HG03064 (cell line): ENCODE measurements around the gene CARHSP1.
"Not testable (repeated sequence)": the region's sequence is repeated elsewhere in the genome, so short reads cannot be mapped to it uniquely, and the experiment has no call there.

Experiments
- ATAC-seq: cut with Tn5 transposase; IDR thresholded peaks from one replicate; pipeline ENCODE4 v1.9.1; 2021; ENCODE audit warnings: low read depth; ENCODE audit not compliant: unreplicated experiment

CARHSP1 gene

DNA sequence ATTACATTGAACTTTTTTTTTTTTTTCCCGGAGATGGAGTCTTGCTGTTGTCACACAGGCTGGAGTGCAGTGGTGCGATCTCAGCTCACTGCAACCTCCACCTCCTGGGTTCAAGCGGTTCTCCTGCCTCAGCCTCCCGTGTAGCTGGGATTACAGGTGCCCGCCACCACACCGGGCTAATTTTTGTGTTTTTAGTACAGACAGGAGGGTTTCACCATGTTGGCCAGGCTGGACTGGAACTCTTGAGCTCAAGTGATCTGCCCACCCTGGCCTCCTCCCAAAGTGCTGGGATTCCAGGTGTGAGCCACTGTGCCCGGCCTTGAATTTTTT is 5.0 kb upstream of the CARHSP1 start:
- not testable (repeated sequence) for ATAC-seq

DNA sequence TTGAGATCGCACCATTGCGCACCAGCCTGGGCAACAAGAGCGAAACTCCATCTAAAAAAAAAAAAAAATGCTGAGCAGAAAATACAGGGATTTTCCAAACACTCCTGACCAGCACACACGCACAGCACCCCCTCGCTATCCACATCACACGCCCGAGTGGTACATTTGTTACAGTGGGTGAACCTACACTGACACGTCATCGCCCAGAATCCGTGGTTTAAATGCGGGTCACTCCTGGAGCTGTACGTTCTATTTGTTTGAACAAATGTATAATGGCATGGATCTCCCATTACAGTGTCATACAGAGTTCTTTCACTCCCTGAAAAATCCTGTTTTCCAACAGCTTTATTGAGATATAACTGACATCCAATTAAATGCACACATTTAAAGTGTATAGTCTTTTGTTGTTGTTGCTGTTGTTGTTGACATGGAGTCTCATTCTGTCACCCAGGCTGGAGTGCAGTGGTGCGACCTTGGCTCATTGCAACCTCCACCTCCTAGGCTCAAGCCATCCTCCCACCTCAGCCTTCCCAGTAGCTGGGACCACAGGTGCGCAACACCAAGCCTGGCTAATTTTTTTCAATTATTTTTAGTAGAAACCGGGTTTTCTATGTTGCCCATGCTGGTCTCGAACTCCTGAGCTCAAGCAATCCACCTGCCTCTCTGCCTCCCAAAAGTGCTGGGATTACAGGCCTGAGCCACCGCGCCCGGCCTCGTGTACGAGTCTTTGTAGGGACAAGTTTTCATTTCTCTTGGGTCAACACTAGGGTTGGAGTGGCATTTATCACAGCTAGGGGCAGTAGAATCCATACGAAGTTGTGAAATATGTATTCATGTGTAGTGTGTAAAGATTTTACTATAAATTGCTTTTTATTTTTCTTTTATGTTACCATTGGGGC is 4.4 kb upstream of the CARHSP1 start:
- ATAC-seq, result no peak

DNA sequence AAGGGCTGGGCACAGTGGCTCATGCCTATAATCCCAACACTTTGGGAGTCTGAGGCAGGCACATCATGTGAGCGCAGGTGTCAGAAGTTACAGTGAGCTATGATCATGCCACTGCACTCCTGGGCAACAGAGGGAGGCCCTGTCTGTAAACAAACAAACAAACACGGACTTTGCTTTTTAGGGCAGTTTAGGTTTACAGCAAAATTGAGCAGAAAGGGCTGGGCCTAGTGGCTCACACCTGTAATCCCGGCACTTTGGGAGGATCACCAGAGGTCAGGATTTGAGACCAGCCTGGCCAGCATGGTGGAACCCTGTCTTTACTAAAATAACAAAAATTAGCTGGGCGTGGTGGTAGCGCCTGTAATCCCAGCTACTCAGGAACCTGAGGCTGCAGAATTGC is 3.3 kb upstream of the CARHSP1 start:
- no peak for ATAC-seq

DNA sequence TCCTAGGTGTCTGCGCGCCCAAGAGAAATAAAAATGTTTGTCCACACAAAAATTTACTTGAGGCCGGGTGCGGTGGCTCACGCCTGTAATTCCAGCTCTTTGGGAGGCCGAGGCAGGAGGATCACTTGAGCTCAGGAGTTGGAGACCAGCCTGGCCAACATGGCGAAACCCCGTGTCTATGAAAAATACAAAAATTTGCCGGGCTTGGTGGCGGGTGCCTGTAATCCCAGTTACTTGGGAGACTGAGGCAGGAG is 1.1 kb upstream of the CARHSP1 start:
- not testable (repeated sequence) for ATAC-seq

DNA sequence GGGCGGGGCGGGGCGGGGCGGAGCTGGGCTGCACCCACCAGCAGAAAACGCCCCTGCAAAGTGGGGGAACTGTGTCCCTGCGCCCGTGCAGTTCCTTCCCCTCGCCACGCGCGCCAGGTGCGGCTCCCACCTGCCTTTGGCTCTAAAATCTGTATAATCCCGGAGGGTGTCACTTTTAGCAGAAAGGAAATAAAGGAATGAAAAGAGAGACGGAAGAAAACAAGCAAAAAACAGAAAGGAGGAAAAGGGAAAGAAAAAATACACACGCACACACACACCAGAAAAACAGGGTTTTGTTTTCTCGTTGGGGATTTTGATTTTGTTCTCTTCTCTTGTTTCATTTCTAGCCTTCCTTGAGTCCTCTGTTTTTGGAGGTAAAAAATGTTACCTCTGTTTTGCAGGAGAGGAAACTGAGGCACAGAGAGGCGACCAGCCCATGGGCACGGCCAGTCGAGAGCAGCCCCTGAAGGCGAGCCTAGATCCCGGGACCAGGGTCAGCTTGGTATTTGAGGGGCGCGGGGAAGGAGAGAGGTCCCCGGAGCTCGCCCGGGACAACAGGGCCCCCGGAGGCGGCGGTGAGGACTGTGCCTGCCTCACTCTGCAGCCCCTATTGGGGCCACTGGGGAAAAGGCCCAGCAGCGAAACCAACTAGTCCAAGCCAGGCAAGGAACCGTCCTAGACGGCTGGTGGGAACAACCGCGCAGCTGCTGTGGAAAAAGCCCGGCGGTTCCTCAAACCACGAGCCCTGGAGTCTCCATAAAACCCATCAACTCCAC is 594 bp upstream of the CARHSP1 start:
- no peak for ATAC-seq

DNA sequence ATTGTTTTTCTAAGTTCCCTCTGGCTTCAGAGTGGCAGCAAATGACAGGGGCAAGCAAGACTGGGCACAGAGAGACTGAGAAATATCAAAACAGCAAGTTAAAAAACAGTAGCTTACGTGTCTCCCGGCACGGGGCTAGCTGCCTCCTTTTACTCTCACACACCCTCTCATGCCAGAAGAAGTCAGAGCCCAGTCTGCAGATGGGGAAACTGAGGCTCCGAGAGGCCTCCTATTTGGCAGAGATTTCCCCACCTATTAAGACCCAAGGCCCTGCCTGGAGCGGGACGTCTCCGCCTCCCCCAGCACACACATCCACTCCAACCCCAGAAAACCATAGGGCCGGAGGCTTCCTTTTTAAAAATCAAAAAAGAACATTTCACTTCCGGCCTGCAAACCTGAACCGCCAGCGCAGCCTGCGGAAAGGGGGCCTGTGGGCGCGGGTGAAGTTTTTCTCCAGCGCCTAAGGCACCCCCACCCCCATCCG is 832 bp downstream of the CARHSP1 start:
- no peak for ATAC-seq

DNA sequence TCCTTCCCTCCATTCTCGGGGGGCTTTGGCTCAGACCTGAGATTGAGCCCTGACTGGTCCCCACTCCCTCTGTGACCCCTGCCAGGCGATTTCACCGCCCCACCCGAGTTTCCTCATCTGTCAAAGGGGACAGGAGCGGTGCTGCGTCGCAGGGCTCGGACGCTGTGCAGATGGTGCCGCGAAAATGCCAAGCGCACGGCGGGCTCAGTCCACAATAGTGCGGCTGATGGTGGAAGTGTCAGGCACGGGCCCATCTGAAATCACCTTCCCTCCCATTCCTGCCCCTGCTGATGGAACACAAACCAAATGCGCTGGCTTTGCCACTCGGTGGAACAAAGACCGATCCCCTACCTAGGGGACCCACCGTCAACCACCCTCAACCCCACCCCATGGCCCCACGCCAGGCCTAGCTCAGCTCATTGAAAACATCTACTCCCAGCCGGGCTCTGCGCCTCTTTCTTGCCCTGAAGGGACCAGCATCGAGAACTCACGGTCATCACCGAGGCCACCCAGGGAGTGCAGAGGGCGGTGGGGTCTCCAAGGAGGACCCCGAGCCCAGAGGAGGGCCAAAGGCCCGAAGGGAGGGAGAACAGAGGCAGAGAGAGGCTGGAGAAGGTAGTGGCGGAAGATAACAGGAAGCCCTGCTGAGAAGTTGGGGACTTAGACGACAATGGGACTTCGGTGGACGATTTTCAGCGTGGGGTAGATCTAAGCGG is 1.4 kb downstream of the CARHSP1 start:
- no peak for ATAC-seq

DNA sequence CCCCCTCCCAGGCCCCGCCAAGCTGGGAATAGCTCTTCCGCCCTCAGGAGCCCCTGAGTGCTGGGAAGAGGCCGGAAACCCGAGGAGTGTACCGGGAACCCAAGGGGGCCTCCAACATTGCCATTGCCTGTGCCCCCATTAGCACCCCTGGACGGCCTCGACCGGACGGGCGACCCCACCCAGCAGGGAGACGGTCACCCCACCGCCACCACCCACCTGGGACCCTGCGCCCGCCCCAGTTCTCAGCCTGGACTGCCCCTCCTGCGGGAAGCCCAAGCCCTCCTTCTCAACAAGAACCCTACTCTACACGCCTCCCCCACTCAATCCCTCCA is 2.0 kb downstream of the CARHSP1 start:
- ATAC-seq, result no peak

DNA sequence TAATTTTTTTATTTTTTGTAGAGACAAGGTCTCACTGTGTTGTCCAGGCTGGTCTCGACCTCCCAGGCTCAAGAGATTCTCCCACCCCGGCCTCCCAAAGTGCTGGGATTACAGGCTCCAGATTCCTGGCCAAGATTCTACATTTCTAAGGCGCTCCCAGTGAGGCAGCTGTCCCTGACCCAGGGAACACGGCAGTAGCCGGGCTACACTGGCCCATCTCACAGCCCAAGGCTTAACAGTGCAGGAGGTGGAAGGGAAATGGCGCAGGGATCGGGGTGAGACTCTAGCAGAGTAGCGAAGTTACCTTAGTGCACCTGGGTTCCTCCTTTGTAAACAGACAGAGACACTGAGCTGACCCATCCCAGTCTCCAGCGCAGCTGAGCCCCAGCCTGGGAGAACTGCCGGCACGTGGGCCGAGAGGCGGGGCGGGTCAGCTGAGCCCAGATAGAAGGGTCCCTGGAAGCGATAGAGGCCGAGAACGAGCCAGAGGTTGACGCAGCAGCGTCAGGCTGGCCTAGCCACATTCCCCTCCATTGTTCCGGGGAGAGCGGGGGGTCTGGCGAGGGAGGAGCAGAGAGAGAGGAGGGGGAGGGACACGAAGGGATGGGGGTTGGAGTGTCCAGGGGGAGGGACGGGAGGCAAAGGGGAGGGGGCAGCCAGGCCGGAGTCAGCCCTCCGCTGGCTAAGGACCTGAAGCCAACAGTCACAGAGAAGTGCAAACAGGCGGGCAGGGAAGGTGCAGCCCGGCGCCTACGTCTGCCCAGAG is 2.5 kb downstream of the CARHSP1 start:
- ATAC-seq, result no peak

DNA sequence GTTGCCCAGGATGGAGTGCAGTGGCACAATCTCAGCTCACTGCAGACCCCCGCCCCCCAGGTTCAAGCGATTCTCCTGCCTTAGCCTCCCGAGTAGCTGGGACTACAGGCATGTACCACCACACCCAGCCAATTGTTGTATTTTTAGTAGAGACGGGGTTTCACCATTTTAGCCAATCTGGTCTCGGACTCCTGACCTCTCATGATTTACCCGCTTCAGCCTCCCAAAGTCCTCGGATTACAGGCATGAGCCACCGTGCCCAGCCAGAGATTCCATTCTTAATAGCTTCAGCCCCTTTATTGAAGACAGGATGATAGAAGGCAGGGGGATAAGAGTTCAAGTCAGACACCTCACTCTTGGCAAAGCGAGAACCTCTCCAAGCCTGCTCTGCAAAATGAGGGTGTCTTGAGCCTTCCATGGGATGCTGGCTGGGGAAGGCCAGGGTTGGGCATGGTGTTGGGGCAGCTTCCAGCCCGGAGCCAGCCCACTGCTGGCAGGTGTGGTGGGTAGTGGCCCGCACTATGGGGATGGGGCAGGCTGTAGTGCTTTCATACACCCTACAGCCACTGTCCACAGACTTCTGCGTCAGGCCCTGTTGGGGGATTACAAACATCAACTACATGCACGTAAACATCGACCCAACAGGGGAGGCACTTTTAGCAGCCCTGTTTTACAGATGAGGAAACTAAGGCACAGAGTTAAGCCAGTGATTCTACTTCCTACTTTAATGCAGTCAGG is 3.5 kb downstream of the CARHSP1 start:
- ATAC-seq, result no peak

DNA sequence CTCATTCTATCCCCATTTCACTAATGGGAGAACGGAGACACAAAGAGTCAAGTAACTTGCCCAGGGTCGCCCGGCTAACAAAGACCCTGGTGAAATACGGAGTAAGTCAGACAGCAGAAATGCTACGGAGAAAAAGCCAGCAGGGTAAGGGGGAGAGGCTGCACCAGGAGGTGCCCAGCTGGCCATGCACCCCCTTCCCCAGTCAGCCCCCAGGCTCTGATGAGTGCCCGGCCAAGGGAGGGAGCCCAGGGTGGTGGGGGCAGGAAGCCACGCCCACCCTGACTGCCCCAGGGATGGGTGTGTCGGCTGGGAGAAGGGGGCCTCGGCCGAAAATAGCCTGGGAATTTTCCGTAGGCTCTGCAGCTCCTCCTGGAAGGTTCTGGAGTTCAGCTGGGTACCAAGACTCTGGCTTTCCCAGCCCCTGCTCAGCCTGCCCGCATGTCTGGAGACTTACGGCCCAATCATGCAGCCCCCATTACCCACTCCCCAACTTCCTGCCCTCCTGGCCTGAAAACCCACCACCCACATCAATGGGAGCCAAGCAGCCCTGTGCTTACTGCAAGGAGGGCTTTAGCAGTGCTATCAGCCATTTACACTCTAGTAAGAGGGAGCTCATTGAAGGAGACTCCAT is 4.2 kb downstream of the CARHSP1 start:
- no peak for ATAC-seq

DNA sequence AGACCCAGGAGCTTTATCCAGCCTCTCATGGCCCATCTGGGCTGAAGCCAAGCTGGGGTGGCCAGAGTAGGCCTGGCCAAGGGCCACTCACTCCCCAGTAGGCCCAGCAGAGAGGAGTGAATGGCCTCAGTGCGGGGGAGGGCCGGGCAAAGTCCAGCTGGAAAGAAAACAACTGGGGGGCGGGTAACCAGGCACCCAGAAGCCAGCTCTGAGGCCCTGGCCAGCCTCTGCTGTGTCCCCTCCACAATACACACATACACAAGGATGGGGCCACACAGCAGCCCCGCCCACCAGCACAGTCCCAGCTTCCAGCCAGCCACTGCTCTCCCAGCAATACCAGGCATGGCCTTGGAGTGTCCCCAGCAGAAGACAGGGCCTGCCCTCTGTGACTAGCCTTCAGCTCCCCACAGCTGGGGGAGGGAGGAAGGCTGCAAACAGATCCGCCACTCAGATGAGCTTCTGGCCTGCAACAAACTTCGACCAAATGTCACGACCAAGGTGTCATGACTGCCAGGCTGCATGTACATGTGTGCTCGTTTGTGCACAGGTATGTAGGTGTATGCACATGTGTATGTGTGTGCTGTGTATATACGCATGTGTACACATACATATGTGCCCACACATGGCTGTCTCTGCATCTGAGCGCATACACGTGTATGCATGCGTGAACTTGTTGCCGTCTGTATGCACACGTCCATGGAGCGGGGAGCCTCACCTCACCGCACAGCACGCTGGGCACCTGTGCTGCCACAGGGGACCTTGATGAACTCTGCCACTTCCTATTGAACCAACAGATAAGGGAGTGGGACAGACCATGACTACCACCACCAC is 5.0 kb downstream of the CARHSP1 start:
- ATAC-seq, result no peak

DNA sequence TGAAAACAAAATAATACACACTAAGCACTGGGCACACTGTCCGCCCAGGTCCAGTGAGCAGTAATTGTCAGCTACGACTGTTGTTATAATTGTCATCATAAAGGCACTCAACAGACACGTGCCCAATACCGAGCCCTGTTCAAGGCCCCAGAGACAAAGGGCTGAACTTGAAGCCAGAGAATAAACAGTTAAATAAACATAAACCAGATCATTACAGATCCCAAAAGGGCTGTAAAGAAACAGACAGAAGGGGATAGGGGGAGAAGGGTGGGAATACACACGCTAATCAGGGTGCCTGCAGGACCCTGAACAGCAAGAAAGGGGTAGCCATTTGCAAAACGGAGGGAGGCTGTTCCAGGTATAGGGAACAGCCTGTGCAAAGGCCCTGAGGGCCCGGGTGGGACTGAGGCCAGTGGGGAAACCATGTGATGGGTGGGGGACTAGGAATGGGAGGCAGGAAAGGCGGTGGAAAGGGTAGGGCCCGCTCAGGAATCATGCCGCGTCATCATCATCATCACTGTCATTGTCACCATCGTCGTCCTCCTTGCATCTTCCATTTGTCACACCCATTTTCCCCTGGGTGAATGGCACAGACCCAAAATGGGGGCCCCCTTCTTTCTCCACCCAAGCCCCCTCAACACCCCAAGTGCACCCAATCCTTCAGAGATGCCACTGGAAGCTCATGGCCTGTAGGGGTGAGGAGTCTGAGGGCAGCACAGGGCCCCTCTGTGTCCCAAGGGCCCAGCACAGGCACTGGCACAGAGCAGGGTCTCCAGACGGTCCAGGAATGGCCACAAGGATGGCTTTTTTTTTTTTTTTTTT is 6.3 kb downstream of the CARHSP1 start:
- no peak for ATAC-seq

DNA sequence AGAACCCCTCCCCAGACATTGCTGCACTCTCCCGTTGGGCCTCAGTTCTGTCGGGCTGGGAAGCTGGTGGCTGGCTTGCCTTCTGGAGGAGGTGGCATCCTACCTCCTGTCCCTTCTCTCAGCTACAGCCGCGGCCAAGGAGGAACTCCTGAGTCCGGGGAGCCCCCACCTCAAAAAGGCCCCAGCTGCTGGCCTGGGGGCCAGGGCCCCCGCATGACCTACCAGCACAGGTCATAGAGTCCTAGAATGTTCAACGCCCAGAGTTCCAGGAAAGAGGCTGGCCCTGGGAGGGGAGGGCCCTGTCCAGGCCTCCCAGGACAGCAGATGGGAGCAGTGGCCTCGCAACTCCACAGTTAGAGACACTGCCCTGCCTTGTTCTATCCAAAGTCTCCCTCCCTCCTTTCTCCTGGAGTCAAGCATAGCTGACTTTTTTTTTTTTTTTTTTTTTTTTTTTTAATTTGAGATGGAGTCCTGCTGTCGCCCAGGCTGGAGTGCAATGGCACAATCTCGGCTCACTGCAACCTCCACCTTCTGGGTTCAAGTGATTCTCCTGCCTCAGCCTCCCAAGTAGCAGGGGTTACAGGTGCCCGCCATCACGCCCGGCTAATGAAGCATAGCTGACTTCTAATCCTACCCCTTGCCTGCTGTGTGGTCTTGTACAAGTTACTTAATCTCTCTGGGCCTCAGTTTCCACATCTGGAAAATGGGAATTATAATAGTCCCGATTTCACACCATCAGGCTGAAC is 7.1 kb downstream of the CARHSP1 start:
- ATAC-seq, result no peak

DNA sequence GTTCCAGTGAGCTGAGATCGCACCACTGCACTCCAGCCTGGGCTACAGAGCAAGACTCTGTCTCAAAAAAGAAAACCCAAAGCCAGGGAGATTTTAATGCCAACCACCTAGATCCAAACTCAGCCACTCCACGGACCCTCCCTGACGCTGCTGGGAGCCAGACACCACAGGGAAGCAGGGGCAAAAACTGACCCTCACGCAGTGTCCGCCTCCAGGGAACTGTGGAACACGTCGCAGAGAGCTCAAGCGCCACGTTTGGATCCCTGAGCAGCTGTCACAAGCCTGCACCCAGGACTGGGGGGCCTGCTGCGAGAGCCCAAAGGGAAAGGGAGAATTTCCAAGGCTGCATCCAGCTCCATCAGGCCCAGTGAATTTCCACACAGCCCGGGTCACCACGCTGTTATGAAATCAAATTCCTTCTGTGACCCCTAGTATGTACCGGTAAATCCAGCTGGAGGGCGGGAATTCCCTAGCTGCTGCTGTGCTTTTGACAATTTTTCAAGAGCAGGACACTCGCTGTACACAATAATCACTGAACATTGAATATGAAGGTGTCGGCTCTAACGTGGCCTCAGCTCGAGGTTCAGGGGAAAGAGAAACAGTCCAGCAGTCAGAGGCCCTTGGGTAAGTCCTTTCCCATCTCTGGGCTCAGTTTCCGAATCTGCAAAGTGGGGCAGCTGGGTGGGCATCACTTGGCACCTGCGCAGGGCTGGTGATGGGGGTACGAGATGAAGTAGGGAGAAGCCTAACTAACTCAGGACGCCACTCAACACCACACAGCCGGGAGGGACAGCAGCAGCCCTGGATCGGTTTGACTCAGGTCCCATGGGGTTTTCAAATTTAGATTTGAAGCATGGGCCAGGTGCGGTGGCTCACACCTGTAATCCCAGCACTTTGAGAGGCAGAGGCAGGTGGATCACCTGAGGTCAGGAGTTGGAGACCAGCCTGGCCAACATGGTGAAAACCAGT is 8.6 kb downstream of the CARHSP1 start:
- ATAC-seq, result no peak
